Stimulated activated CD4-positive, alpha-beta T cell treated with anti-CD3 and anti-CD28 coated beads, TNF-alpha, amount 100 ng/mL, for 4 hours (primary cell): ENCODE results near the gene TBC1D7.

Experiments
- DNase-seq, 3 experiments: peaks; one replicate each; pipeline ENCODE4 v3.0.0-alpha.2; 2020; ENCODE audit warnings: low read depth in 3 of 3

Gene TBC1D7

DNA sequence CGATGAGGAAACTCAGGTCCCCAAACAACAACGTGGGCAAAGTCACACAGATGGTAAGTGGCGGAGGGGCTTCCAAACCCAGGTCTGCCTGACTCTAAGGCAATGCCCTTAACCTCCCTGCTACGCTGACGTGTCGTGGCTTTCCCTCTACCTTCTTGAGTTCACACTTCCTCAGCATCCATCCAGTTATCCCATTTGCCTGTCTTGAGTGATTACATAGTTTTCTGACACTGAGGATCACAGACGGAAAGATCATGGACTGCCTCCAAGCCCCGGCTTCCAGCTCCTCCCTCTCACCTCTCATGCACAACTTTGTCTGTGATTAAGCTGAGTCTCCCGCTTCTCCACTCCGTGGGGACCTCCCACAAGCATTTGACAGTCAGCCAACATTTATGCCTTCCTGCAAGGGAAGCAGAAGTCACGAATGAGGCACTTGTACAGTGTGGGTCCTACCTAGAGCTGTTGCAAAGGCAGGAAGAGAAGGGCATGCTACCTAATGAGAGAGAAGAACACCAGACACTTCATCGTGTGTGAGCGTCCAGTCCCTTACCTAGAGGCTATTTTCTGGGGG, 33.8 kb downstream of the TBC1D7 start:
- DNase-seq: no peak

GRCh38 chr6:13292774-13293173, 35.6 kb downstream of the TBC1D7 start:
- DNase-seq: no peak

- no peak for DNase-seq
Observed at GRCh38 chr6:13290335-13290734, 38.0 kb downstream of the TBC1D7 start.

- DNase-seq: no peak
Observed at GRCh38 chr6:13289789-13290318, 38.5 kb downstream of the TBC1D7 start.

- no peak for DNase-seq
Observed at GRCh38 chr6:13288969-13289391, 39.4 kb downstream of the TBC1D7 start.

- no peak for DNase-seq
Observed at GRCh38 chr6:13288481-13288880, 39.9 kb downstream of the TBC1D7 start.

- DNase-seq: no peak
Observed at GRCh38 chr6:13287104-13287503, 41.2 kb downstream of the TBC1D7 start.

- no peak for DNase-seq
Observed at GRCh38 chr6:13286181-13286580, 42.2 kb downstream of the TBC1D7 start.

GRCh38 chr6:13285705-13286104, 42.6 kb downstream of the TBC1D7 start:
- no peak for DNase-seq

GRCh38 chr6:13284646-13285045, 43.7 kb downstream of the TBC1D7 start:
- DNase-seq: no peak

DNA sequence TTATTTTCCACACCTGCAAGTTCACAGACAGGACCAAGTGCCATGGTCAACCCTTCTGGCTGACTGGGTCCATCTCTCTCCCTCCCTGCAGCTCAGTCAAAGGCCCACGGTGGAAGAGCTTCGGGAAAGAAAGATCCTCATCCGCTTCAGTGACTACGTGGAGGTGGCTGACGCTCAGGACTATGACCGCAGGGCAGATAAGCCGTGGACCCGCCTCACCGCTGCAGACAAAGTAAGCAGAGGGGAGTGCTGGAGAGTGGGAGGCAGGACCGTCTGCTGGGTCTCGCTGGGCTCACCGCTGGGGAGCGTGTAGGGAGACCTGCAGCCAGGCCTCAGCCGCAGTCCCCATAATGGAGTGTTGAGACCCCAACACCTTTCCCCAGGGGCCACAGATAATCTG, 45.0 kb downstream of the TBC1D7 start:
- DNase-seq: no peak

DNA sequence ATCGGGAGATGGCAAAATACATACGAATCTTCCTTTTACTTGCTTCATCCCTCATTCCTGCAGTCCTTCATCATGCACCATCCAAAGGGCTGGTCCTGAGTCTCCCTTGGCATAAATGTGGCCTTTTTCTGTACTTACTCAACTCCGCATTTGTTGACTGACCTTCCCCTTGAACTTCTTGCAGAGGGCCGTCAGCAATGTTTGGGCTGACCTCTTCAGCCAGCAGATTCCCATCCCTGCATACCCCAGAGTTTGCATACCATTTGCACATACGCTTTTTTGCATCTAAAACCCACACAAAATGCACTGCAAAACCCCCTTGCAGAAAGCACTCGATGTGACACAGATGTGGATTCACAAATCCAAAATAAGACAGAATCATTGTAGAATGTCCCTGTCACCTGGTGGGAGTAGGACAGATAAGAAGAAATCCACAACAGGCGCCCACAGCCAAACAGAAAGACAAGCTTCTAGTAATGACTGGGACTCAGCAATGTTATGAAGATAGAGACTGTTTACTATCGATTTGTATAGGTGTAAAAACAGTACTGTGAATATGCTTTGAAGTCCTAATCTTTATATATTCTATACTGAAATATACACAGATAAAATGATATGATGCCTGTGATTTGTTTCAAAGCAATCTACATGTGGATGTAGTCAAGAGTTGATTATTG, 45.8 kb downstream of the TBC1D7 start:
- DNase-seq: no peak

GRCh38 chr6:13281686-13282085, 46.7 kb downstream of the TBC1D7 start:
- no peak for DNase-seq

DNA sequence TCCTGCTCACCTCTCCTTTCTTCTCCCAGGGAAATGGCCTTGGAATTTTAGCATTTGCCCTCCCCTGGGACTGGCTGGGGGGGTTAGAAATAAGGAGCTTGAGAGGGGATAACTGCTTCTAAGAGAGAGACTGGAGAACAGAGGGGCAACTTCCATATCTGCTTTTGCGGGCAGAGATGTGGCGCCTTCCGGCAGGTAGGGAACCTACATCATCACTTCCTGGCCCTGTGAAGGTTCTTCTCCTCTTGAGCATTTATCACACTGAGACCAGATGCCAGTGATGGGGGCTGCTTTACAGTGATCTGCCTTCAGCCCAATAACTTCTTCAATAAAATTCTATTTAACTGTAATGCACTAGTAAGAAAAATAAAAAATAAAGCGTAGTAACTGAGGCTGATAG, 48.1 kb downstream of the TBC1D7 start:
- no peak for DNase-seq

DNA sequence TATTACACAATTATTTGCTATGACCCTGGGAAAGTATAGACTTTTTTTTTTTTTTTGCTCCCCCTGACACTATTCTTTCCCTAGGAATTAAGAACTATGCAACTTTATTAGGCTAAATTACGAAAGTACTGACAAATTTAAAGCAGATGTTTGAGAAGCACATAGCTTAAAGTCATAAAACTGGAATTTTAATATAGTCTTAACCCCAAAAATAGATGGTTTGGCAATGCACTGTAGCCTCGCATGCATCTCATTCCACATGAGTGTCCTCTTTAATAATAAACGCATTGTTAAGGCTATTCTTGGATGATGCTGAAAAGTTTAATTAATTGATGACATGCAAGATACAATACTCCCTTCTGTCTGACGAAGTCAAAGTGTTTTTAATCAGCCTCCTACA, 49.3 kb downstream of the TBC1D7 start:
- no peak for DNase-seq

- DNase-seq: no peak
Observed at GRCh38 chr6:13278164-13278563, 50.2 kb downstream of the TBC1D7 start.

DNA sequence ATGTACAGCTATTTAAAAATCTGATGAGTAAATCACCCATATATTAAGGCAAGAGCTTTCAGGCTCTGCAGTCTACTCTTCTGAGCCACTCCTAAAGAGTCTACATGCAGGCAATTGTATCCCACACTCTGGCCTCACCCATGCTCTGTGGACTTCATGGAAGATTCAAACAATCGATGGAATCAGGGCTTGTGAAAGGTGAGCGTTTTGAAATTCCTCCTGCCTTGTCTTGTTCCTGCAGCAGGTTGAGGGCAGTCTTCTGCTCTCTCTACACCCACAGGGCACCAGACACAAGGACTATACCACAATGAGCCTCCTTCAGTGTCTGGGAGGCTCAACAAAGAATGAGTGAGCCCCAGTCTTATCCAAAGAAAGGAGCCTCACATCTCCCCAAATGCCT, 51.1 kb downstream of the TBC1D7 start:
- DNase-seq: no peak

GRCh38 chr6:13275435-13275989, 52.8 kb downstream of the TBC1D7 start:
- no peak for DNase-seq

- DNase-seq: no peak
Observed at GRCh38 chr6:13274707-13275434, 53.5 kb downstream of the TBC1D7 start.

- peak; percentile 35 to 71 (median 69) for DNase-seq
Observed at GRCh38 chr6:13273931-13274706, 54.2 kb downstream of the TBC1D7 start.

GRCh38 chr6:13273202-13273930, 55.0 kb downstream of the TBC1D7 start:
- DNase-seq: no peak
